ENCODE measurements around the gene LRRC49. TPM values are rescaled to one million over a fixed set of nuclear protein-coding genes. Genes with fewer than 3 reads are reported as not detected.
"Not testable (repeated sequence)": the region's sequence is repeated elsewhere in the genome, so short reads cannot be mapped to it uniquely, and the experiment has no call there.

LRRC49 gene
- total RNA-seq, 1 experiment from 2014 or later: not detected

- Histone ChIP-seq H4K20me1 (ENCODE audit: insufficient read depth, low read depth, low read length) (no peaks in the 10 kb centered on the region), H3K9ac (ENCODE audit: low read length) (no peak overlapping the region), H3K9me2 (replicated peaks; ENCODE audit: insufficient read depth, low read length) (no peaks in the 10 kb centered on the region), H3K4me2 (ENCODE audit: low read depth, low read length, poor library complexity, severe bottlenecking) (no peak overlapping the region), H3K27ac (ENCODE audit: low read length) (no peak overlapping the region), H2AFZ (ENCODE audit: low read length) (no peak overlapping the region), H3K4me1 (ENCODE audit: low read length) (no peaks in the 10 kb centered on the region), H3K36me3 (ENCODE audit: insufficient read depth, low read length) (no peaks in the 10 kb centered on the region), H3K27me3 (ENCODE audit: low read length) (no peaks in the 10 kb centered on the region), H3K4me3 (ENCODE audit: low read length) (no peak overlapping the region), H3K79me2 (ENCODE audit: low read length) (no peaks in the 10 kb centered on the region), H3K9me3 (ENCODE audit: low read length) (no peaks in the 10 kb centered on the region)
- no peak for DNase-seq
Measured at GRCh38 chr15:70923311-70924080, 30.9 kb downstream of the LRRC49 start.

- not testable (repeated sequence) for DNase-seq; H3K9me2 ChIP-seq (replicated peaks; ENCODE audit: insufficient read depth, low read length); H4K20me1 ChIP-seq (ENCODE audit: insufficient read depth, low read depth, low read length); H3K27ac ChIP-seq (ENCODE audit: low read length); H2AFZ ChIP-seq (ENCODE audit: low read length); H3K4me1 ChIP-seq (ENCODE audit: low read length); H3K27me3 ChIP-seq (ENCODE audit: low read length); H3K36me3 ChIP-seq (ENCODE audit: insufficient read depth, low read length); H3K9ac ChIP-seq (ENCODE audit: low read length); H3K4me2 ChIP-seq (ENCODE audit: low read depth, low read length, poor library complexity, severe bottlenecking); H3K4me3 ChIP-seq (ENCODE audit: low read length); H3K79me2 ChIP-seq (ENCODE audit: low read length); H3K9me3 ChIP-seq (ENCODE audit: low read length)
Measured at GRCh38 chr15:70926914-70927313, 34.3 kb downstream of the LRRC49 start.

GRCh38 chr15:70931821-70932220 lies 39.2 kb downstream of the LRRC49 start:
- Histone ChIP-seq H4K20me1 (ENCODE audit: insufficient read depth, low read depth, low read length) (no peaks in the 10 kb centered on the region), H3K27me3 (ENCODE audit: low read length) (no peaks in the 10 kb centered on the region), H2AFZ (ENCODE audit: low read length) (no peak overlapping the region), H3K79me2 (ENCODE audit: low read length) (no peaks in the 10 kb centered on the region), H3K4me1 (ENCODE audit: low read length) (no peaks in the 10 kb centered on the region), H3K36me3 (ENCODE audit: insufficient read depth, low read length) (no peaks in the 10 kb centered on the region), H3K9me3 (ENCODE audit: low read length) (no peaks in the 10 kb centered on the region), H3K27ac (ENCODE audit: low read length) (no peak overlapping the region), H3K4me3 (ENCODE audit: low read length) (no peak overlapping the region), H3K9ac (ENCODE audit: low read length) (no peak overlapping the region), H3K4me2 (ENCODE audit: low read depth, low read length, poor library complexity, severe bottlenecking) (no peak overlapping the region), H3K9me2 (replicated peaks; ENCODE audit: insufficient read depth, low read length) (no peaks in the 10 kb centered on the region)
- DNase-seq: no peak

GRCh38 chr15:70932397-70932796 lies 39.8 kb downstream of the LRRC49 start:
- no peak overlapping the region for H3K4me2 ChIP-seq (ENCODE audit: low read depth, low read length, poor library complexity, severe bottlenecking)
- no peak for DNase-seq
- H3K36me3 ChIP-seq (ENCODE audit: insufficient read depth, low read length): no peaks in the 10 kb centered on the region
- H3K27ac ChIP-seq (ENCODE audit: low read length): no peak overlapping the region
- H3K9me3 ChIP-seq (ENCODE audit: low read length): no peaks in the 10 kb centered on the region
- H3K27me3 ChIP-seq (ENCODE audit: low read length): no peaks in the 10 kb centered on the region
- no peak overlapping the region for H2AFZ ChIP-seq (ENCODE audit: low read length)
- no peak overlapping the region for H3K4me3 ChIP-seq (ENCODE audit: low read length)
- H3K79me2 ChIP-seq (ENCODE audit: low read length): no peaks in the 10 kb centered on the region
- H3K4me1 ChIP-seq (ENCODE audit: low read length): no peaks in the 10 kb centered on the region
- H4K20me1 ChIP-seq (ENCODE audit: insufficient read depth, low read depth, low read length): no peaks in the 10 kb centered on the region
- H3K9ac ChIP-seq (ENCODE audit: low read length): no peak overlapping the region
- H3K9me2 ChIP-seq (replicated peaks; ENCODE audit: insufficient read depth, low read length): no peaks in the 10 kb centered on the region

GRCh38 chr15:70933411-70933810 lies 40.8 kb downstream of the LRRC49 start:
- no peak overlapping the region for H3K27ac ChIP-seq (ENCODE audit: low read length)
- H3K9me3 ChIP-seq (ENCODE audit: low read length): no peaks in the 10 kb centered on the region
- H3K79me2 ChIP-seq (ENCODE audit: low read length): no peaks in the 10 kb centered on the region
- no peak overlapping the region for H3K9ac ChIP-seq (ENCODE audit: low read length)
- no peaks in the 10 kb centered on the region for H3K9me2 ChIP-seq (replicated peaks; ENCODE audit: insufficient read depth, low read length)
- H3K4me3 ChIP-seq (ENCODE audit: low read length): no peak overlapping the region
- no peaks in the 10 kb centered on the region for H4K20me1 ChIP-seq (ENCODE audit: insufficient read depth, low read depth, low read length)
- DNase-seq: no peak
- no peaks in the 10 kb centered on the region for H3K36me3 ChIP-seq (ENCODE audit: insufficient read depth, low read length)
- no peaks in the 10 kb centered on the region for H3K4me1 ChIP-seq (ENCODE audit: low read length)
- no peak overlapping the region for H2AFZ ChIP-seq (ENCODE audit: low read length)
- no peak overlapping the region for H3K4me2 ChIP-seq (ENCODE audit: low read depth, low read length, poor library complexity, severe bottlenecking)
- no peaks in the 10 kb centered on the region for H3K27me3 ChIP-seq (ENCODE audit: low read length)

- H4K20me1 ChIP-seq (ENCODE audit: insufficient read depth, low read depth, low read length): no peaks in the 10 kb centered on the region
- no peaks in the 10 kb centered on the region for H3K9me2 ChIP-seq (replicated peaks; ENCODE audit: insufficient read depth, low read length)
- H3K4me1 ChIP-seq (ENCODE audit: low read length): no peaks in the 10 kb centered on the region
- no peak for DNase-seq
- H3K9ac ChIP-seq (ENCODE audit: low read length): no peak overlapping the region
- no peak overlapping the region for H2AFZ ChIP-seq (ENCODE audit: low read length)
- H3K4me3 ChIP-seq (ENCODE audit: low read length): no peak overlapping the region
- no peak overlapping the region for H3K4me2 ChIP-seq (ENCODE audit: low read depth, low read length, poor library complexity, severe bottlenecking)
- H3K27me3 ChIP-seq (ENCODE audit: low read length): no peaks in the 10 kb centered on the region
- H3K27ac ChIP-seq (ENCODE audit: low read length): no peak overlapping the region
- H3K79me2 ChIP-seq (ENCODE audit: low read length): no peaks in the 10 kb centered on the region
- no peaks in the 10 kb centered on the region for H3K9me3 ChIP-seq (ENCODE audit: low read length)
- H3K36me3 ChIP-seq (ENCODE audit: insufficient read depth, low read length): no peaks in the 10 kb centered on the region
Measured at GRCh38 chr15:70935631-70936030, 43.0 kb downstream of the LRRC49 start.

- no peaks in the 10 kb centered on the region for H3K27me3 ChIP-seq (ENCODE audit: low read length)
Measured at GRCh38 chr15:70936326-70936725, 43.7 kb downstream of the LRRC49 start.

GRCh38 chr15:70943285-70943684 lies 50.7 kb downstream of the LRRC49 start:
- not testable (repeated sequence) for H3K9ac ChIP-seq (ENCODE audit: low read length); H3K4me1 ChIP-seq (ENCODE audit: low read length); H3K9me3 ChIP-seq (ENCODE audit: low read length); H4K20me1 ChIP-seq (ENCODE audit: insufficient read depth, low read depth, low read length); H3K27me3 ChIP-seq (ENCODE audit: low read length); H3K36me3 ChIP-seq (ENCODE audit: insufficient read depth, low read length); H3K4me3 ChIP-seq (ENCODE audit: low read length); H3K27ac ChIP-seq (ENCODE audit: low read length); H2AFZ ChIP-seq (ENCODE audit: low read length); H3K79me2 ChIP-seq (ENCODE audit: low read length); H3K9me2 ChIP-seq (replicated peaks; ENCODE audit: insufficient read depth, low read length); H3K4me2 ChIP-seq (ENCODE audit: low read depth, low read length, poor library complexity, severe bottlenecking); DNase-seq

More at GRCh38 chr15:70936326-70936725, 43.7 kb downstream of the LRRC49 start:
- H4K20me1 ChIP-seq (ENCODE audit: insufficient read depth, low read depth, low read length): no peaks in the 10 kb centered on the region
- H3K27ac ChIP-seq (ENCODE audit: low read length): no peak overlapping the region
- H3K36me3 ChIP-seq (ENCODE audit: insufficient read depth, low read length): no peaks in the 10 kb centered on the region
- H3K79me2 ChIP-seq (ENCODE audit: low read length): no peaks in the 10 kb centered on the region
- no peak overlapping the region for H3K9ac ChIP-seq (ENCODE audit: low read length)
- no peaks in the 10 kb centered on the region for H3K4me1 ChIP-seq (ENCODE audit: low read length)
- no peak for DNase-seq
- H3K4me3 ChIP-seq (ENCODE audit: low read length): no peak overlapping the region
- no peak overlapping the region for H2AFZ ChIP-seq (ENCODE audit: low read length)
- no peak overlapping the region for H3K4me2 ChIP-seq (ENCODE audit: low read depth, low read length, poor library complexity, severe bottlenecking)
- no peaks in the 10 kb centered on the region for H3K9me2 ChIP-seq (replicated peaks; ENCODE audit: insufficient read depth, low read length)
- H3K9me3 ChIP-seq (ENCODE audit: low read length): no peaks in the 10 kb centered on the region
